Naive thymus-derived CD4-positive, alpha-beta T cell (primary cell): ENCODE measurements around the gene ACOXL. TPM values are rescaled to one million over a fixed set of nuclear protein-coding genes. Genes with fewer than 3 reads are reported as not detected.

ENCODE experiments used
- ATAC-seq: fragments of 150-1000 bp; cut with Tn5 transposase; 2 replicates; pipeline ENCODE4 v1.10.0; 2021; ENCODE audit warnings: mild to moderate bottlenecking, moderate library complexity
- CTCF ChIA-PET: fragments of 350-600 bp; sonication (Branson Sonifier 250); formaldehyde crosslinking; loops from one replicate; lab custom pipeline; 2021; ENCODE audit warnings: antibody characterized with exemption; lab: Charles Lee
- POLR2A ChIA-PET: fragments of 350-600 bp; sonication (Branson Sonifier 250); formaldehyde crosslinking; loops from one replicate; lab custom pipeline; 2021; ENCODE audit warnings: antibody characterized with exemption, inconsistent platforms; lab: Charles Lee
- DNase-seq, 9 donors: peaks; one replicate each; pipeline versions ENCODE4 v3.0.0 to v3.0.0-alpha.2; 2020 to 2022; ENCODE audit warnings: mixed read lengths in 1 of 9
- H3K27ac ChIP-seq: one replicate; pipeline ENCODE4 v1.7.0; 2013; ENCODE audit warnings: mild to moderate bottlenecking, low read depth, low read length, moderate library complexity
- H3K27me3 ChIP-seq, 2 donors: one replicate each; pipeline ENCODE4 v1.7.0; 2013; ENCODE audit warnings: low read length in 2 of 2, mild to moderate bottlenecking in 2 of 2, moderate library complexity in 2 of 2; ENCODE audit not compliant: control insufficient read depth in 2 of 2, insufficient read depth in 2 of 2
- H3K36me3 ChIP-seq, 3 experiments: 1 replicate in 2 of 3; 2 replicates in 1 of 3; pipeline ENCODE4 v1.7.0; 2013; ENCODE audit warnings: low read length in 3 of 3, mild to moderate bottlenecking in 3 of 3, moderate library complexity in 1 of 3; ENCODE audit not compliant: insufficient read depth in 3 of 3, control insufficient read depth in 2 of 3
- H3K4me1 ChIP-seq, 2 donors: one replicate each; pipeline ENCODE4 v1.7.0; 2013; ENCODE audit warnings: low read length in 2 of 2, mild to moderate bottlenecking in 2 of 2, moderate library complexity in 1 of 2; ENCODE audit not compliant: control insufficient read depth in 2 of 2, insufficient read depth in 2 of 2
- H3K4me3 ChIP-seq: 2 replicates; pipeline ENCODE4 v1.7.0; 2013; ENCODE audit warnings: mild to moderate bottlenecking, low read length
- H3K9me3 ChIP-seq, 3 experiments: 1 replicate in 2 of 3; 2 replicates in 1 of 3; pipeline ENCODE4 v1.7.0; 2013; ENCODE audit warnings: low read length in 3 of 3; ENCODE audit not compliant: control insufficient read depth in 2 of 3
- H3K27ac Mint-ChIP-seq, 9 donors: one replicate each; pipeline ENCODE4 v1.8.0; 2020 to 2022; ENCODE audit warnings: mixed read lengths in 9 of 9, mild to moderate bottlenecking in 8 of 9, moderate library complexity in 5 of 9, inconsistent platforms in 2 of 9
- H3K27me3 Mint-ChIP-seq, 5 donors: one replicate each; pipeline ENCODE4 v1.8.0; 2021 to 2022; ENCODE audit warnings: mixed read lengths in 5 of 5, mild to moderate bottlenecking in 1 of 5
- H3K36me3 Mint-ChIP-seq, 5 donors: one replicate each; pipeline ENCODE4 v1.8.0; 2020 to 2022; ENCODE audit warnings: mixed read lengths in 5 of 5, mild to moderate bottlenecking in 3 of 5, inconsistent platforms in 1 of 5
- H3K4me1 Mint-ChIP-seq, 7 donors: one replicate each; pipeline ENCODE4 v1.8.0; 2020 to 2022; ENCODE audit warnings: mixed read lengths in 7 of 7, mild to moderate bottlenecking in 3 of 7, inconsistent platforms in 1 of 7
- H3K4me3 Mint-ChIP-seq, 10 donors: one replicate each; pipeline ENCODE4 v1.8.0; 2020 to 2022; ENCODE audit warnings: mild to moderate bottlenecking in 10 of 10, mixed read lengths in 10 of 10, moderate library complexity in 6 of 10, inconsistent platforms in 2 of 10
- H3K9me3 Mint-ChIP-seq, 11 donors: one replicate each; pipeline ENCODE4 v1.8.0; 2020 to 2022; ENCODE audit warnings: mixed read lengths in 11 of 11, mild to moderate bottlenecking in 4 of 11, inconsistent platforms in 1 of 11, moderate library complexity in 1 of 11
- intact Hi-C, 2 donors: fragments of 100-400 bp; cut with micrococcal nuclease; formaldehyde crosslinking; loops; one replicate each; pipeline ENCODE4 v1.15.1; 2023
- polyA plus RNA-seq, 2 donors: library from polyadenylated mRNA; unstranded; fragments of 300-500 nt; fragmentation: Illumina TruSeq; gene quantifications; one replicate each; pipeline ENCODE4 v1.2.3, GENCODE V29; 2021
- total RNA-seq, 6 experiments: library from RNA in 5 of 6; stranded (reverse) in 5 of 6; gene quantifications; 1 replicate in 5 of 6; 2 replicates in 1 of 6; pipeline ENCODE4 v1.2.3 and lab custom pipeline; 2021 to 2026

Gene ACOXL
- total and polyA plus RNA-seq, 7 experiments from 2014 or later: 0.29 TPM; not detected in 6

DNA sequence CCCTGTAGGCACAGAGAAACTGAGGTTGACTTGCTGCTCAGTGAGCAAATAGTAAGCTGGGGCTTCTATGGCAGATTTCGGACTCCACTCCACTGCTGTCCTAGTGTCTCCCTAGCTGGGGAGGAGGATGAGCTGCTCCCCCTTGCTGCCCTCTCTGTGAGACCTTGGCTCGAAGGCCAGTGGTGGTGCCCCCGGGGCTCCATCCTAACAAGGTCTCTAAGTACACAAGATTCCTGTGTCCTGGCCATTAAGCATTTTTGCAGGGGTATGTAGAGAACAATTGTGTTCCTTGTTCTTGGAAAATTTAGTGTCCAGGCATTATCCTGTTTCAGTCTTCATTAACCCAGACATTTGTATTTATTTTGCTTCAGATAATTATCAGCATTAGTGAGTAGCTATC, 367.0 kb downstream of the ACOXL start:
- H3K9me3 ChIP-seq: no peaks in the 10 kb centered on the region
- H3K4me3 ChIP-seq: no peak overlapping the region
- Mint-ChIP-seq H3K4me3 (no peak overlapping the region), H3K9me3 (no peaks in the 10 kb centered on the region), H3K36me3 (peaks cover 0 to 2% (median 0%) of the 10 kb centered on the region in 5 donors), H3K27ac (no peak overlapping the region), H3K4me1 (peaks cover 0 to 10% (median 0%) of the 10 kb centered on the region in 7 donors), H3K27me3 (peaks cover 0 to 60% (median 0%) of the 10 kb centered on the region in 5 donors)
- DNase-seq: no peak
- intact Hi-C loops: no loop called here
- POLR2A ChIA-PET: no interaction called here
- peaks cover 0 to 9% of the 10 kb centered on the region in 2 donors for H3K4me1 ChIP-seq
- CTCF ChIA-PET: interaction anchor here (0.6 kb wide), 1 partner anchor 8 kb away, joined by 3 read pairs; no protein-coding TSS in a partner anchor
- no peaks in the 10 kb centered on the region for H3K36me3 ChIP-seq
- no peak for ATAC-seq
- no peaks in the 10 kb centered on the region for H3K27me3 ChIP-seq
- H3K27ac ChIP-seq: no peak overlapping the region

DNA sequence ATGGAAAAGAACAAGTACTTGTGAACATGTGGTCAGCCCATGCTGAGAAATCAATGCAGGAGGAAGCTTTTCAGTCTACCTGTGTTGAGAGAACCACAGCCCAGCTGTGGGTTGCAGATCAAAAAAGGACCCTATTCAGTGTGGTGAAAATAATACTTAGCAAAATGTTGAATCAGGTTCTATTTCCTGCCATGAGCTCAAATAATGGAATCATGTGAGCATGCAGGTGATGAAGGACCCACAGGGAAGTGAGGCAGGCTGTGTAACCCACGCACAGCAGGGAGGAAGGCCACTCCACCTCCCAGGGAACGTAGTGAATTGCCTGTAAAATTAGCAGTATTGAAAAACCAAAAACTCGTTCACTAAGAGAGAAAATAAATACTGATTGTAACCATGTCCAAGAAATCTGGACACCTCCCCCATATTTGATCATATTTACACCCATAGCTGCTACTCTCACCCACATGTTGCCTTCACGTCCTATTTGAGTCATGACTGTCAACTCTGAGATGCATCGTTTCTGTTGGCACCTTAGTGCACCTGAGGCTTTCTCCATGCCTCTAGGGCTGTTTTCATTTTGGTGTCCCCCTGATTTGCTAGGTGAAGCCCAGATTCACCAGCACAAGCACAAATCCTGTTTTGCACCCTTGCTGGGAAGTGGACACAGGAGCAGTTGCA, 367.9 kb downstream of the ACOXL start:
- intact Hi-C loops: no loop called here
- H3K36me3 ChIP-seq: no peaks in the 10 kb centered on the region
- no peaks in the 10 kb centered on the region for H3K27me3 ChIP-seq
- no peak overlapping the region for H3K27ac ChIP-seq
- Mint-ChIP-seq H3K27me3 (peaks cover 0 to 60% (median 0%) of the 10 kb centered on the region in 5 donors), H3K36me3 (peaks cover 0 to 2% (median 0%) of the 10 kb centered on the region in 5 donors), H3K27ac (no peak overlapping the region), H3K9me3 (no peaks in the 10 kb centered on the region), H3K4me3 (no peak overlapping the region), H3K4me1 (peaks cover 0 to 10% (median 0%) of the 10 kb centered on the region in 7 donors)
- no peaks in the 10 kb centered on the region for H3K9me3 ChIP-seq
- POLR2A ChIA-PET: no interaction called here
- CTCF ChIA-PET: no interaction called here
- no peak for ATAC-seq
- H3K4me3 ChIP-seq: no peak overlapping the region
- peaks cover 0 to 9% of the 10 kb centered on the region in 2 donors for H3K4me1 ChIP-seq
- DNase-seq: no peak

DNA sequence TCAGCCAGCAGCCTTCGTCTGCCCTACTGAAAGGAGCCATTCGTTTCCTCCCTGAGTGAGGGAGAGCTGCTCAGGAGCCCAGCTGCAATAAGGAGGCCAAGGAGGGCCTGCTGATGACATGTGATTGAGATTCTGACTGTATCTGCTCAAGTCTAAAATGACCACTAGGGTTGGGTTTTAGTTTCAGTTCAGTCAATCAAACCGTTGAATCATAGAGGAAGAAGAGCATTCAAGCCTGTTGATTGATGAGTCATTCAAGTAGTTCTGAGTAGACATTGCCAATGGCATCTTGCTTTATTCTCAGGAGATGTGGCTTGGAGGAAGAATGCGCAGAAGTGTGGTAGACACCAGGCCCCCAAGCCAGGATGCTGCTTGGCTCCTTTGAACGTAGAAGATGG, 368.4 kb downstream of the ACOXL start:
- DNase-seq (no peak), ATAC-seq (peak; percentile 87)
- CTCF ChIA-PET: no interaction called here
- Mint-ChIP-seq H3K4me3 (peak overlapping the region in 1 of 10 donors; percentile 5), H3K36me3 (peaks cover 0 to 2% (median 0%) of the 10 kb centered on the region in 5 donors), H3K27me3 (peaks cover 0 to 63% (median 0%) of the 10 kb centered on the region in 5 donors), H3K9me3 (no peaks in the 10 kb centered on the region), H3K4me1 (peaks cover 0 to 10% (median 0%) of the 10 kb centered on the region in 7 donors), H3K27ac (no peak overlapping the region)
- Histone ChIP-seq H3K4me3 (no peak overlapping the region), H3K36me3 (no peaks in the 10 kb centered on the region), H3K27ac (no peak overlapping the region), H3K27me3 (no peaks in the 10 kb centered on the region), H3K9me3 (no peaks in the 10 kb centered on the region), H3K4me1 (peaks cover 0 to 9% of the 10 kb centered on the region in 2 donors)
- POLR2A ChIA-PET: no interaction called here
- intact Hi-C loops: no loop called here

DNA sequence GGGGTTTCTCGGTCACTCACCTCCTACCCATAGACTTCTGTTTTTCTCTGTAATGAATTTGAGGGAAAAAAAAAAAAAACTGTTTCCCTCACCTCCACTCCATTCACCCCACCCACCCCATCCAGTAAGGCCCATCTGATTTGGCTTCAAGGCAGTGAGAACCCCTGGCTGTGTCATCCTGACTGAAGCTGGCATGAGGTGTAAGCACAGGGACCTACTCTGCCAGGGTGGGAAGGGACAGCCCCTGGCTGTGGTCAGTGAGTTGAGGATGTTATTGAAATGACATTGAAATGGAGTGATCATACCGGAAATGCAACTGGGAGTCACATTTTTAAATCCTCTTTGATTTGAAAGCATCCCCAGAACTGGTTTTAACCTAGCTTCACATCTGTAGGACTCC, 369.2 kb downstream of the ACOXL start:
- no peak for ATAC-seq
- Histone ChIP-seq H3K9me3 (no peaks in the 10 kb centered on the region), H3K36me3 (no peaks in the 10 kb centered on the region), H3K27me3 (no peaks in the 10 kb centered on the region), H3K4me3 (no peak overlapping the region), H3K4me1 (peaks cover 0 to 9% of the 10 kb centered on the region in 2 donors), H3K27ac (no peak overlapping the region)
- ChIA-PET CTCF (no interaction called here), POLR2A (no interaction called here)
- Mint-ChIP-seq H3K27me3 (peaks cover 0 to 67% (median 0%) of the 10 kb centered on the region in 5 donors), H3K4me3 (no peak overlapping the region), H3K36me3 (peaks cover 0 to 2% (median 0%) of the 10 kb centered on the region in 5 donors), H3K4me1 (peaks cover 0 to 10% (median 0%) of the 10 kb centered on the region in 7 donors), H3K27ac (no peak overlapping the region), H3K9me3 (no peaks in the 10 kb centered on the region)
- intact Hi-C loops: no loop called here
- DNase-seq: no peak

DNA sequence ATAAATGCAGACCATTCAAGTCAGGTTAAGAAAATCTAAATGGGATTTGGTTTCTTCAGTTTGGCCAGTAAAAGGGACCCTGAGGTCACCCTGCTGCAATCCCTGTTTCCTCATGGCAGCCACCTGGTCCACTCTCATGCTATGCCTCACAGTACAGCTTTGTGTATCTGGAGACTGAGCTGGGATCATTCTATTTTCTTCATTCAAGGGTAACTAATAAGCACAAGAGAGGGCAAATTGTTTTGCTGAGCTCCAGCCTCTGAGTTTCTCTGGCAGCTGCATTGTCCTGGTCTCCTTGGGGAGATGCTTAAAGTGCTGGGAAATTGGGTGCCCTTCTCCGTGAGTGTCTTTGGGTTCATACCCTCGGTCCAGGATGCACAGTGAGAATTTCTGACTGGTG, 369.8 kb downstream of the ACOXL start:
- no peak for ATAC-seq
- peaks cover 0 to 10% (median 0%) of the 10 kb centered on the region in 7 donors for H3K4me1 Mint-ChIP-seq
- POLR2A ChIA-PET: no interaction called here
- Histone ChIP-seq H3K27me3 (no peaks in the 10 kb centered on the region), H3K9me3 (no peaks in the 10 kb centered on the region), H3K36me3 (no peaks in the 10 kb centered on the region), H3K4me3 (no peak overlapping the region), H3K27ac (no peak overlapping the region), H3K4me1 (peaks cover 0 to 9% of the 10 kb centered on the region in 2 donors)
- H3K9me3 Mint-ChIP-seq: no peaks in the 10 kb centered on the region
- no peak for DNase-seq
- CTCF ChIA-PET: no interaction called here
- H3K36me3 Mint-ChIP-seq: peaks cover 0 to 2% (median 0%) of the 10 kb centered on the region in 5 donors
- intact Hi-C loops: no loop called here
- H3K4me3 Mint-ChIP-seq: no peak overlapping the region
- H3K27me3 Mint-ChIP-seq: peaks cover 0 to 66% (median 0%) of the 10 kb centered on the region in 5 donors
- no peak overlapping the region for H3K27ac Mint-ChIP-seq

DNA sequence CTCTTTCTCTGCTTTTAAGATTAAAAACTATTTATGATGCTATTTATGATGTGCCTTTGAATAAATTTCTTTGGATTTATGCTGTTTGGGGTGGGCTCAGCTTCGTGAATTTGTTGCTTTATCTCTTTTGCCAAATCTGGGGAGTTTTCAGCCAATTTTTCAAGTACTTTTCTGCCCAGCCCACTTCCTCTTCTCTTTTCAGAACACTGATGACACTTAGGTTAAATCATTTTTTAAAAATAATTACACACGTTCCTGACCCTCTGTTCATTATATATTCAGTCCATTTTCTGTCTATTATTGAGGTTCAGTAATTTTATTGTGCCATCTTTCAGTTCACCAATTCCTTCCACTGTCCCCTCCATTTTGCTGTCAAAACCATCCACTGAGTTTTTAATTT, 373.6 kb downstream of the ACOXL start:
- DNase-seq: no peak
- Mint-ChIP-seq H3K4me3 (no peak overlapping the region), H3K27ac (no peak overlapping the region), H3K36me3 (peaks cover 0 to 1% (median 0%) of the 10 kb centered on the region in 5 donors), H3K4me1 (peaks cover 0 to 4% (median 0%) of the 10 kb centered on the region in 7 donors), H3K9me3 (no peaks in the 10 kb centered on the region), H3K27me3 (peaks cover 0 to 67% (median 14%) of the 10 kb centered on the region in 5 donors)
- ATAC-seq: no peak
- ChIA-PET POLR2A (no interaction called here), CTCF (no interaction called here)
- intact Hi-C loops: no loop called here
- Histone ChIP-seq H3K4me1 (no peaks in the 10 kb centered on the region), H3K27ac (no peak overlapping the region), H3K4me3 (no peak overlapping the region), H3K36me3 (no peaks in the 10 kb centered on the region), H3K9me3 (no peaks in the 10 kb centered on the region), H3K27me3 (no peaks in the 10 kb centered on the region)

DNA sequence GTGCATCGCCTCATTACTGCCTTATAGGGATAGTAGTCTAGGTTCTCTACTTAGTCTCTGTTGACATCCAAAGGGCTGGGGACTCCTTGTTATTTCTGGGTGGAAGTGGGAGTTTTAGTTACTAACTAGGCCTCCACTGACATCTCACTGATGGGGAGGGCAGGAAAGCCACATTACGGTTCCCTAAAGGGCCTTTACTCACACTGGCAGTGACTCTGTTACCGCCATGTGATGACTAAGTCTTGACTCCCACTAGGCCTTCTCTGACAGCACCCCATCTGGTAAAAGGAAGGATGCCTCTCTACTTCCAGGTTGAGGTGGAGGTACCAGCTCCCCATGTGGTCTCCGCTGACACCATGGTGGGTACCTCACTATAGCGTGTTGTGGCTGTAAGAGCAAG, 374.3 kb downstream of the ACOXL start:
- H3K4me1 ChIP-seq: no peaks in the 10 kb centered on the region
- Mint-ChIP-seq H3K27ac (no peak overlapping the region), H3K4me1 (peaks cover 0 to 3% (median 0%) of the 10 kb centered on the region in 7 donors), H3K36me3 (no peaks in the 10 kb centered on the region), H3K4me3 (no peak overlapping the region), H3K27me3 (peaks cover 0 to 72% (median 15%) of the 10 kb centered on the region in 5 donors), H3K9me3 (no peaks in the 10 kb centered on the region)
- DNase-seq (no peak), ATAC-seq (no peak)
- no peaks in the 10 kb centered on the region for H3K9me3 ChIP-seq
- H3K27me3 ChIP-seq: no peaks in the 10 kb centered on the region
- ChIA-PET CTCF (no interaction called here), POLR2A (no interaction called here)
- intact Hi-C loops: no loop called here
- H3K36me3 ChIP-seq: no peaks in the 10 kb centered on the region
- H3K4me3 ChIP-seq: no peak overlapping the region
- H3K27ac ChIP-seq: no peak overlapping the region
